ENCODE results near the gene AKNA. TPM values are rescaled to one million over a fixed set of nuclear protein-coding genes. Genes with fewer than 3 reads are reported as not detected.

The AKNA gene
- total RNA-seq, 1 experiment from 2014 or later, result 3.9 TPM

- no peaks in the 10 kb centered on the region for H3K4me1 Mint-ChIP-seq (ENCODE audit: low read depth, unreplicated experiment)
- intact Hi-C loops (cut with micrococcal nuclease; ENCODE audit: unreplicated experiment), result no loop called here
- CTCF ChIA-PET, result no interaction called here
- no peak for DNase-seq
- no peak overlapping the region for H3K27ac Mint-ChIP-seq (ENCODE audit: unreplicated experiment)
- H3K27me3 Mint-ChIP-seq (ENCODE audit: unreplicated experiment), result no peaks in the 10 kb centered on the region
- BruUV-seq (replicated peaks), result no TSS peak
- TF ChIP-seq CTCF (IDR thresholded peaks at IDR 0.05; ENCODE audit: unreplicated experiment), result no peak
- no peaks in the 10 kb centered on the region for H3K9me3 Mint-ChIP-seq (ENCODE audit: low read depth, unreplicated experiment)
- no peaks in the 10 kb centered on the region for H3K36me3 Mint-ChIP-seq (ENCODE audit: insufficient read depth, unreplicated experiment)
- H3K4me3 Mint-ChIP-seq (ENCODE audit: low read depth, unreplicated experiment), result no peak overlapping the region
Measured at GRCh38 chr9:114338187-114338586, 49.6 kb downstream of the AKNA start.

GRCh38 chr9:114336699-114337395 is 50.9 kb downstream of the AKNA start:
- CTCF ChIA-PET, result no interaction called here
- Mint-ChIP-seq H3K27me3 (ENCODE audit: unreplicated experiment) (no peaks in the 10 kb centered on the region), H3K4me1 (ENCODE audit: low read depth, unreplicated experiment) (no peaks in the 10 kb centered on the region), H3K27ac (ENCODE audit: unreplicated experiment) (no peak overlapping the region), H3K9me3 (ENCODE audit: low read depth, unreplicated experiment) (no peaks in the 10 kb centered on the region), H3K4me3 (ENCODE audit: low read depth, unreplicated experiment) (no peak overlapping the region), H3K36me3 (ENCODE audit: insufficient read depth, unreplicated experiment) (no peaks in the 10 kb centered on the region)
- intact Hi-C loops (cut with micrococcal nuclease; ENCODE audit: unreplicated experiment), result no loop called here
- DNase-seq, result no peak
- TF ChIP-seq CTCF (IDR thresholded peaks at IDR 0.05; ENCODE audit: unreplicated experiment), result no peak
- no TSS peak for BruUV-seq (replicated peaks)

GRCh38 chr9:114336157-114336556 is 51.6 kb downstream of the AKNA start:
- no peak for DNase-seq
- Mint-ChIP-seq H3K4me1 (ENCODE audit: low read depth, unreplicated experiment) (no peaks in the 10 kb centered on the region), H3K27me3 (ENCODE audit: unreplicated experiment) (no peaks in the 10 kb centered on the region), H3K36me3 (ENCODE audit: insufficient read depth, unreplicated experiment) (no peaks in the 10 kb centered on the region), H3K9me3 (ENCODE audit: low read depth, unreplicated experiment) (no peaks in the 10 kb centered on the region), H3K4me3 (ENCODE audit: low read depth, unreplicated experiment) (no peak overlapping the region), H3K27ac (ENCODE audit: unreplicated experiment) (no peak overlapping the region)
- intact Hi-C loops (cut with micrococcal nuclease; ENCODE audit: unreplicated experiment), result no loop called here
- TF ChIP-seq CTCF (IDR thresholded peaks at IDR 0.05; ENCODE audit: unreplicated experiment), result no peak
- CTCF ChIA-PET, result no interaction called here
- BruUV-seq (replicated peaks), result no TSS peak

- H3K4me1 Mint-ChIP-seq (ENCODE audit: low read depth, unreplicated experiment), result no peaks in the 10 kb centered on the region
- no peak for TF ChIP-seq CTCF (IDR thresholded peaks at IDR 0.05; ENCODE audit: unreplicated experiment)
- H3K27me3 Mint-ChIP-seq (ENCODE audit: unreplicated experiment), result no peaks in the 10 kb centered on the region
- H3K27ac Mint-ChIP-seq (ENCODE audit: unreplicated experiment), result no peak overlapping the region
- intact Hi-C loops (cut with micrococcal nuclease; ENCODE audit: unreplicated experiment), result no loop called here
- no peak for DNase-seq
- CTCF ChIA-PET, result interaction anchor here (0.7 kb wide), 2 partner anchors 390 to 752 kb away, joined by 4 to 5 read pairs; no protein-coding TSS in a partner anchor
- H3K36me3 Mint-ChIP-seq (ENCODE audit: insufficient read depth, unreplicated experiment), result no peaks in the 10 kb centered on the region
- H3K4me3 Mint-ChIP-seq (ENCODE audit: low read depth, unreplicated experiment), result no peak overlapping the region
- BruUV-seq (replicated peaks), result no TSS peak
- no peaks in the 10 kb centered on the region for H3K9me3 Mint-ChIP-seq (ENCODE audit: low read depth, unreplicated experiment)
Measured at GRCh38 chr9:114335745-114336144, 52.0 kb downstream of the AKNA start.

Data from Calu3 (cell line).